ENCODE measurements around the gene SRSF10.
A peak's percentile ranks its signal among the peaks of the same experiment; 100 is the strongest.

SRSF10 gene

DNA sequence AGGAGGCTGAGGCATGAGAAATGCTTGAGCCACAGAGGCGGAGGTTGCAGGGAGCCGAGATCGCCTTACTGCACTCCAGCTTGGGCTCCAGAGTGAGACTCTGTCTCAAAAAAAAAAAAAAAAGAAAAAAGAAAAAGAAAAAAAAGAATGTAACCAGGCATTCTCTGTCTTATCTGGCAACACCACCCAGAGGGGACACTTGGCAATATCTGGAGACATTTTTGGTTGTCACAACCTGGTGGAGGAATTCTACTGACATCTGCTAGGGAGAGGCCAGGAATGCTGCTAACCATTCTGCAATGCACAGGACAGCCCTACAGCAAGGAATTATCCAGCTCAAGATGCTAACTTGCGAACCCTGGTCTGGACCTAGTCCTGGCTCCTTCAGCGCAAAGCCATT lies 64.7 kb downstream of the SRSF10 start:
- H3F3A ChIP-seq (ENCODE audit: control insufficient read depth, insufficient read depth): peaks cover 45% of the 10 kb centered on the region
- H4K20me1 ChIP-seq (ENCODE audit: control insufficient read depth, insufficient read depth, low read depth, low read length): no peaks in the 10 kb centered on the region
- peaks cover 9% of the 10 kb centered on the region for H3K36me3 ChIP-seq (ENCODE audit: control insufficient read depth, low read length)
- peak overlapping the region; percentile 68; the same call in 1 of the 2 replicates for H3K4me2 ChIP-seq (ENCODE audit: low read length)
- H3K27me3 ChIP-seq (ENCODE audit: control insufficient read depth, low read length): no peaks in the 10 kb centered on the region
- H3K27ac ChIP-seq (ENCODE audit: low read depth, low read length): peak overlapping the region; percentile 99
- H3K9me3 ChIP-seq (ENCODE audit: control insufficient read depth, insufficient read depth, low read length): no peaks in the 10 kb centered on the region
- peaks cover 67% of the 10 kb centered on the region for H3K4me1 ChIP-seq (ENCODE audit: control insufficient read depth, low read length)
- peaks cover 20% of the 10 kb centered on the region for H3K79me2 ChIP-seq (ENCODE audit: control insufficient read depth, low read length)
- TF ChIP-seq, protein P1, sequence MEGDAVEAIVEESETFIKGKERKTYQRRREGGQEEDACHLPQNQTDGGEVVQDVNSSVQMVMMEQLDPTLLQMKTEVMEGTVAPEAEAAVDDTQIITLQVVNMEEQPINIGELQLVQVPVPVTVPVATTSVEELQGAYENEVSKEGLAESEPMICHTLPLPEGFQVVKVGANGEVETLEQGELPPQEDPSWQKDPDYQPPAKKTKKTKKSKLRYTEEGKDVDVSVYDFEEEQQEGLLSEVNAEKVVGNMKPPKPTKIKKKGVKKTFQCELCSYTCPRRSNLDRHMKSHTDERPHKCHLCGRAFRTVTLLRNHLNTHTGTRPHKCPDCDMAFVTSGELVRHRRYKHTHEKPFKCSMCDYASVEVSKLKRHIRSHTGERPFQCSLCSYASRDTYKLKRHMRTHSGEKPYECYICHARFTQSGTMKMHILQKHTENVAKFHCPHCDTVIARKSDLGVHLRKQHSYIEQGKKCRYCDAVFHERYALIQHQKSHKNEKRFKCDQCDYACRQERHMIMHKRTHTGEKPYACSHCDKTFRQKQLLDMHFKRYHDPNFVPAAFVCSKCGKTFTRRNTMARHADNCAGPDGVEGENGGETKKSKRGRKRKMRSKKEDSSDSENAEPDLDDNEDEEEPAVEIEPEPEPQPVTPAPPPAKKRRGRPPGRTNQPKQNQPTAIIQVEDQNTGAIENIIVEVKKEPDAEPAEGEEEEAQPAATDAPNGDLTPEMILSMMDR (IDR thresholded peaks at IDR 0.05; ENCODE audit: low read depth, low read length, poor library complexity, severe bottlenecking): no peak
- no peak for TF ChIP-seq EZH2phosphoT487 (IDR thresholded peaks at IDR 0.05; ENCODE audit: borderline replicate concordance, low read length)
- H3K9me2 ChIP-seq (replicated peaks; ENCODE audit: control insufficient read depth, low read length): no peaks in the 10 kb centered on the region
- no peak overlapping the region for H3K4me3 ChIP-seq (ENCODE audit: low read length)

DNA sequence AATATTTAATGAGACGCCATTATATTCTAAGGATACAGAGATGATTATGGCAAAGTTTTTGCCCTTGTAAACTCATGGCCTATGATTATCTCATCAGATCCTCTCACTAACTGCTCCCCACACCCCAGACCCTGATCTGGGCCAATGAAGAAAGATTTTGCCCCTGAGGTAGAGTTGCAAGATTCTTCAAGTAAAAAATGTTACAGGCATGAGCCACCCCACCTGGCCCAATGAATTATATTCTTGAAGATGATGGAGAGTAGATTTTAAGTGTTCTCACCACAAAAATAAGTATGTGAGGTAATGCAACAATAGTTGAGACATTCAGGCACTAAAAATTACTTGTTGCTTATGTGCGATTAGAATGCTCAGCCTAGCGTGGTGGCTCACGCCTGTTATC lies 65.2 kb downstream of the SRSF10 start:
- Histone ChIP-seq H3K79me2 (ENCODE audit: control insufficient read depth, low read length) (peaks cover 20% of the 10 kb centered on the region), H3K27ac (ENCODE audit: low read depth, low read length) (peak overlapping the region; percentile 99), H4K20me1 (ENCODE audit: control insufficient read depth, insufficient read depth, low read depth, low read length) (no peaks in the 10 kb centered on the region), H3K9me2 (replicated peaks; ENCODE audit: control insufficient read depth, low read length) (no peaks in the 10 kb centered on the region), H3K4me1 (ENCODE audit: control insufficient read depth, low read length) (peaks cover 73% of the 10 kb centered on the region), H3K27me3 (ENCODE audit: control insufficient read depth, low read length) (no peaks in the 10 kb centered on the region), H3K4me3 (ENCODE audit: low read length) (no peak overlapping the region), H3F3A (ENCODE audit: control insufficient read depth, insufficient read depth) (peaks cover 48% of the 10 kb centered on the region), H3K4me2 (ENCODE audit: low read length) (0 out of 2 replicates have a peak overlapping the region, but pooled peaks have one; percentile 17), H3K9me3 (ENCODE audit: control insufficient read depth, insufficient read depth, low read length) (no peaks in the 10 kb centered on the region), H3K36me3 (ENCODE audit: control insufficient read depth, low read length) (peaks cover 9% of the 10 kb centered on the region)
- TF ChIP-seq, protein P1 (IDR thresholded peaks at IDR 0.05; ENCODE audit: low read depth, low read length, poor library complexity, severe bottlenecking): no peak
- no peak for TF ChIP-seq EZH2phosphoT487 (IDR thresholded peaks at IDR 0.05; ENCODE audit: borderline replicate concordance, low read length)
